Small intestine (tissue), 7 donors: ENCODE data around the gene DLG4. TPM values are rescaled to one million over a fixed set of nuclear protein-coding genes. Genes with fewer than 3 reads are reported as not detected.
"Not testable (repeated sequence)": the region's sequence is repeated elsewhere in the genome, so short reads cannot be mapped to it uniquely, and the experiment has no call there.

Experiments
- DNase-seq, 2 donors: peaks; one replicate each; pipeline versions ENCODE4 v3.0.0 to v3.0.0-alpha.2; 2013
- FAIRE-seq: peaks from 2 replicates; lab custom pipeline; 2012; peaks lifted over from hg19 to GRCh38; lab: Jason Lieb, UNC
- H3K27ac ChIP-seq, 3 donors: one replicate each; pipeline ENCODE4 v1.5.1; 2013; ENCODE audit warnings: low read length in 2 of 3, mild to moderate bottlenecking in 2 of 3, control low read depth in 1 of 3, inconsistent platforms in 1 of 3, low read depth in 1 of 3, moderate library complexity in 1 of 3
- H3K27me3 ChIP-seq, 3 donors: one replicate each; pipeline ENCODE4 v1.6.1; 2013; ENCODE audit warnings: low read length in 3 of 3, inconsistent platforms in 1 of 3; ENCODE audit not compliant: control insufficient read depth in 3 of 3, insufficient read depth in 3 of 3
- H3K36me3 ChIP-seq, 3 donors: one replicate each; pipeline ENCODE4 v1.6.1; 2013; ENCODE audit warnings: low read length in 3 of 3, inconsistent platforms in 1 of 3, low read depth in 1 of 3, mild to moderate bottlenecking in 1 of 3, moderate library complexity in 1 of 3; ENCODE audit not compliant: control insufficient read depth in 3 of 3, insufficient read depth in 2 of 3
- H3K4me1 ChIP-seq, 3 donors: one replicate each; pipeline ENCODE4 v1.6.1; 2013; ENCODE audit warnings: low read length in 2 of 3, inconsistent platforms in 1 of 3, low read depth in 1 of 3, mild to moderate bottlenecking in 1 of 3, moderate library complexity in 1 of 3; ENCODE audit not compliant: control insufficient read depth in 3 of 3, insufficient read depth in 2 of 3
- H3K4me3 ChIP-seq, 3 donors: one replicate each; pipeline ENCODE4 v1.5.1; 2013; ENCODE audit warnings: low read length in 3 of 3, control low read depth in 1 of 3, inconsistent platforms in 1 of 3, low read depth in 1 of 3, mild to moderate bottlenecking in 1 of 3, moderate library complexity in 1 of 3
- H3K9me3 ChIP-seq, 2 donors: one replicate each; pipeline ENCODE4 v1.6.1; 2013; ENCODE audit warnings: low read depth in 1 of 2, low read length in 1 of 2; ENCODE audit not compliant: control insufficient read depth in 2 of 2, insufficient read depth in 1 of 2
- WGBS, 3 donors: extraction: QIAGEN DNeasy Blood & Tissue Kit; methylation state at CpG; one replicate each; pipeline ENCODE4 v1.1.7; 2013; 5-methylcytosine and 5-hydroxymethylcytosine counted together
- polyA plus RNA-seq, 4 donors: library from polyadenylated mRNA; stranded (reverse) in 3 of 4; unstranded in 1 of 4; fragments of 200-250 nt in 3 of 4; fragments of 120-200 nt in 1 of 4; gene quantifications; one replicate each; pipeline versions ENCODE4 v1.2.1 to v1.2.3, GENCODE V29; 2013
- donor health status: healthy with polysubstance abuse.
- donor health status: control.
- donor health status: control.
- donor health status: Bipolar disorder and iron deficiency.
- donor health status: healthy.

DLG4 gene
- polyA plus RNA-seq, 4 donors: 0.67 to 9.2 (median 4.2) TPM

GRCh38 chr17:7184091-7184488, 35.5 kb downstream of the DLG4 start:
- Histone ChIP-seq H3K4me1 (peaks cover 0 to 14% (median 0%) of the 10 kb centered on the region in 3 donors), H3K27ac (no peak overlapping the region), H3K36me3 (no peaks in the 10 kb centered on the region), H3K27me3 (no peaks in the 10 kb centered on the region), H3K4me3 (no peak overlapping the region), H3K9me3 (no peaks in the 10 kb centered on the region)
- FAIRE-seq (no peak), DNase-seq (peak; percentile 72 to 85)
- 8 to 44% (median 24%) methylated on average over 14 of the region's 14 CpGs for WGBS, 3 donors

GRCh38 chr17:7183433-7184090, 36.1 kb downstream of the DLG4 start:
- FAIRE-seq (no peak), DNase-seq (no peak)
- H3K4me3 ChIP-seq: no peak overlapping the region
- peaks cover 0 to 16% (median 0%) of the 10 kb centered on the region in 3 donors for H3K4me1 ChIP-seq
- no peaks in the 10 kb centered on the region for H3K36me3 ChIP-seq
- 70 to 79% (median 78%) methylated on average over 7 of the region's 7 CpGs for WGBS, 3 donors
- no peaks in the 10 kb centered on the region for H3K27me3 ChIP-seq
- no peaks in the 10 kb centered on the region for H3K9me3 ChIP-seq
- H3K27ac ChIP-seq: no peak overlapping the region

- not testable (repeated sequence) for H3K27me3 ChIP-seq, H3K27ac ChIP-seq, H3K9me3 ChIP-seq, H3K36me3 ChIP-seq, H3K4me3 ChIP-seq, FAIRE-seq, DNase-seq
- peaks cover 0 to 30% (median 0%) of the 10 kb centered on the region in 3 donors for H3K4me1 ChIP-seq
- WGBS, 3 donors: 94 to 100% (median 97%) methylated on average over 2 of the region's 2 CpGs
These were observed 37.5 kb downstream of the DLG4 start for GRCh38 chr17:7182101-7182500.

GRCh38 chr17:7179317-7180254, 40.0 kb downstream of the DLG4 start, which contains the start of gene ASGR1:
Gene ASGR1 (minus strand): TSS chr17:7179370. CDS start chr17:7178563, 807 bp downstream.
- Histone ChIP-seq H3K4me1 (peaks cover 0 to 30% (median 0%) of the 10 kb centered on the region in 3 donors), H3K36me3 (no peaks in the 10 kb centered on the region), H3K27me3 (peaks cover 0 to 12% (median 2%) of the 10 kb centered on the region in 3 donors), H3K27ac (no peak within 1 kb of the TSS), H3K4me3 (peak within 1 kb of the TSS in 1 of 3 donors; percentile 39), H3K9me3 (no peaks in the 10 kb centered on the region)
- DNase-seq: peak; percentile 13 to 40
- FAIRE-seq: no peak
- 42 to 57% (median 56%) methylated on average over 20 of the region's 20 CpGs for WGBS, 3 donors

GRCh38 chr17:7178973-7179316, 40.7 kb downstream of the DLG4 start:
- no peak overlapping the region for H3K4me3 ChIP-seq
- H3K36me3 ChIP-seq: no peaks in the 10 kb centered on the region
- H3K27me3 ChIP-seq: peaks cover 0 to 12% (median 2%) of the 10 kb centered on the region in 3 donors
- 56 to 74% (median 63%) methylated on average over 11 of the region's 11 CpGs for WGBS, 3 donors
- DNase-seq (no peak), FAIRE-seq (no peak)
- H3K9me3 ChIP-seq: no peaks in the 10 kb centered on the region
- H3K27ac ChIP-seq: no peak overlapping the region
- H3K4me1 ChIP-seq: peaks cover 0 to 26% (median 0%) of the 10 kb centered on the region in 3 donors

GRCh38 chr17:7177954-7178477, 41.6 kb downstream of the DLG4 start:
- peak; percentile 21 to 70 for DNase-seq
- H3K4me1 ChIP-seq: peaks cover 0 to 22% (median 0%) of the 10 kb centered on the region in 3 donors
- no peaks in the 10 kb centered on the region for H3K9me3 ChIP-seq
- no peak for FAIRE-seq
- 0 to 6% (median 4%) methylated on average over 18 of the region's 18 CpGs for WGBS, 3 donors
- no peaks in the 10 kb centered on the region for H3K36me3 ChIP-seq
- H3K27me3 ChIP-seq: peaks cover 0 to 12% (median 2%) of the 10 kb centered on the region in 3 donors
- peak overlapping the region in 1 of 3 donors; percentile 39 for H3K4me3 ChIP-seq
- peak overlapping the region in 1 of 3 donors; percentile 37 for H3K27ac ChIP-seq

- H3K9me3 ChIP-seq: no peaks in the 10 kb centered on the region
- whole genome bisulfite sequencing, 3 donors: 2 to 3% (median 3%) methylated on average over 30 to 31 of the region's 31 CpGs
- FAIRE-seq: no peak
- peak overlapping the region in 2 of 3 donors; percentile 17 to 39 for H3K4me3 ChIP-seq
- H3K36me3 ChIP-seq: no peaks in the 10 kb centered on the region
- H3K27me3 ChIP-seq: peaks cover 0 to 12% (median 2%) of the 10 kb centered on the region in 3 donors
- peak overlapping the region in 1 of 3 donors; percentile 37 for H3K27ac ChIP-seq
- peaks cover 0 to 22% (median 0%) of the 10 kb centered on the region in 3 donors for H3K4me1 ChIP-seq
- DNase-seq: peak; percentile 62 to 80
These were observed 42.3 kb downstream of the DLG4 start for GRCh38 chr17:7177191-7177953.
